ENCODE data around the gene FOXD1. TPM values are rescaled to one million over a fixed set of nuclear protein-coding genes. Genes with fewer than 3 reads are reported as not detected.
A peak's percentile ranks its signal among the peaks of the same experiment; 100 is the strongest.

FOXD1 gene
- total RNA-seq, 1 donor from 2014 or later = 0.09 TPM

DNA sequence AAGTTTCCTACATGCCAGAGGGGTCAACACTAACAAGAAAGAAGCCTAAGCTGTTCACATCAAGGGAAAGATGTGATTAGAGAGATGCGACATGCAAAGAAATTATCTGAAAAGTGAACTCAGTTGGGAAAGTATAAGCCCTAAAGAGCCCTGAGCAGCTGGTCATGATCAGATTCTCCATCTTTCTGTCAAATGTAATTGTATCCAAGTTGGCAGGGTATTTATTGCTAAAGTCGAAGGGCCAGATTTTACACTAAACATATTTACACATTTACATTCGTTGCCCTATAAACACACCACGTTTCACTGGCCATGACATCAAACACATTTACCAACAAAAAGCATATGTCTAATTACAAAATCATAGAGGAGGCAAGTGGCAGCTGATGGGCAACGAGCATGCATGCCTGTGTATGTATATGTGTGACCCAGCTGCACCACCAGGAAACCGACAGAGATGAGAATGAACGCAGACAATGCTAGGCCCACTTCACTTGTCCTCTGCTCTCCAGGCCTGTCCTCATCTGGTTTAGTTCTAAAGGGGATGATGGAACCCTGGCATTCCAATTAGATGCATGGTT lies 6.3 kb downstream of the FOXD1 start:
- Mint-ChIP-seq H3K4me3 (no peak overlapping the region), H3K9me3 (no peaks in the 10 kb centered on the region), H3K36me3 (no peaks in the 10 kb centered on the region), H3K4me1 (peaks cover 4% of the 10 kb centered on the region), H3K27ac (no peak overlapping the region), H3K27me3 (ENCODE audit: low read depth) (peaks cover 94% of the 10 kb centered on the region)
- TF ChIP-seq, protein P1, sequence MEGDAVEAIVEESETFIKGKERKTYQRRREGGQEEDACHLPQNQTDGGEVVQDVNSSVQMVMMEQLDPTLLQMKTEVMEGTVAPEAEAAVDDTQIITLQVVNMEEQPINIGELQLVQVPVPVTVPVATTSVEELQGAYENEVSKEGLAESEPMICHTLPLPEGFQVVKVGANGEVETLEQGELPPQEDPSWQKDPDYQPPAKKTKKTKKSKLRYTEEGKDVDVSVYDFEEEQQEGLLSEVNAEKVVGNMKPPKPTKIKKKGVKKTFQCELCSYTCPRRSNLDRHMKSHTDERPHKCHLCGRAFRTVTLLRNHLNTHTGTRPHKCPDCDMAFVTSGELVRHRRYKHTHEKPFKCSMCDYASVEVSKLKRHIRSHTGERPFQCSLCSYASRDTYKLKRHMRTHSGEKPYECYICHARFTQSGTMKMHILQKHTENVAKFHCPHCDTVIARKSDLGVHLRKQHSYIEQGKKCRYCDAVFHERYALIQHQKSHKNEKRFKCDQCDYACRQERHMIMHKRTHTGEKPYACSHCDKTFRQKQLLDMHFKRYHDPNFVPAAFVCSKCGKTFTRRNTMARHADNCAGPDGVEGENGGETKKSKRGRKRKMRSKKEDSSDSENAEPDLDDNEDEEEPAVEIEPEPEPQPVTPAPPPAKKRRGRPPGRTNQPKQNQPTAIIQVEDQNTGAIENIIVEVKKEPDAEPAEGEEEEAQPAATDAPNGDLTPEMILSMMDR (IDR thresholded peaks at IDR 0.05; ENCODE audit: unreplicated experiment) = no peak
- no peak for DNase-seq (ENCODE audit: low spot score in 2 of 2, unreplicated experiment in 2 of 2)

DNA sequence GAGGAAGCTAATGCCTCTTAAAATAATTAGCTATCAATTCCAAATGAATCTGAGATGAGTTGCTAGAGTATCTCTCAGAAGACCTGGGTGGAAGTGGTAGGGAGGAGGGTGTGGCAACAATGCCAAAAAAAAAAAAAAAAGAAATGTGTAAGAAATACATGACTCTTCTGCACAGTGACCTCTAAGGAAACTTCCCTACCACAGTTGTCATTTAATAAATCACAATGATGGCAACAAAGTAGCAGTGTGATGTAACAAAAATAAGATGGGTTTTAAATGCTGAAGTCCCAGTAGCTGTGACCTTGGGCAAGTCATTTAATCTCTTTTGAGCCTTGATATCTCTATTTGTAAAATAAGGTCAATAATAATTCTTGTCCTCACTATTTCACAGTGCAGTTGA lies 7.2 kb downstream of the FOXD1 start:
- H3K4me3 Mint-ChIP-seq = no peak overlapping the region
- H3K27ac Mint-ChIP-seq = no peak overlapping the region
- H3K9me3 Mint-ChIP-seq = no peaks in the 10 kb centered on the region
- no peak for DNase-seq (ENCODE audit: low spot score in 2 of 2, unreplicated experiment in 2 of 2)
- H3K27me3 Mint-ChIP-seq (ENCODE audit: low read depth) = peaks cover 94% of the 10 kb centered on the region
- H3K36me3 Mint-ChIP-seq = no peaks in the 10 kb centered on the region
- peaks cover 6% of the 10 kb centered on the region for H3K4me1 Mint-ChIP-seq
- TF ChIP-seq, protein P1 (IDR thresholded peaks at IDR 0.05; ENCODE audit: unreplicated experiment) = no peak

DNA sequence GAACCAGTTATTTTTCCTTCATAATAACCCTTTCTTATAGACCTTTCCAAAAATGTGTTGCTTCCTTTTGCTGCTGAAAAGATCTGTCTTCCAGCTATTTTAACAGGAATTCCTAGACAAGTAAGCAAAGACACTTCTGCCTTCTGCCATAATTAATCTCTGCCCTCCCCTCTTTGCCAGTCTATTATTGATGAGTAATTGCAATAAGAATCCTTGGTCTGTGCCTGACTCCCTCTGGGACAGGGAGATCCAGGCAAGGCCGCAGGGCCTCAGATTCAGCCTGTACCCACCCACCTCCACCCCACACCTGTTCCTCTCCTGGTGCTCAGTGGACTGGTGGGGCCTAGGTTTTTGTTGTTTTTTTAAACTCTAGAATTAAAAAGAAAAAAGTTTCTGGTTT lies 8.3 kb downstream of the FOXD1 start:
- H3K9me3 Mint-ChIP-seq = no peaks in the 10 kb centered on the region
- TF ChIP-seq, protein P1 (IDR thresholded peaks at IDR 0.05; ENCODE audit: unreplicated experiment) = no peak
- no peaks in the 10 kb centered on the region for H3K36me3 Mint-ChIP-seq
- H3K27ac Mint-ChIP-seq = no peak overlapping the region
- no peak overlapping the region for H3K4me3 Mint-ChIP-seq
- H3K27me3 Mint-ChIP-seq (ENCODE audit: low read depth) = peaks cover 95% of the 10 kb centered on the region
- DNase-seq (ENCODE audit: low spot score in 2 of 2, unreplicated experiment in 2 of 2) = no peak
- H3K4me1 Mint-ChIP-seq = peaks cover 6% of the 10 kb centered on the region

DNA sequence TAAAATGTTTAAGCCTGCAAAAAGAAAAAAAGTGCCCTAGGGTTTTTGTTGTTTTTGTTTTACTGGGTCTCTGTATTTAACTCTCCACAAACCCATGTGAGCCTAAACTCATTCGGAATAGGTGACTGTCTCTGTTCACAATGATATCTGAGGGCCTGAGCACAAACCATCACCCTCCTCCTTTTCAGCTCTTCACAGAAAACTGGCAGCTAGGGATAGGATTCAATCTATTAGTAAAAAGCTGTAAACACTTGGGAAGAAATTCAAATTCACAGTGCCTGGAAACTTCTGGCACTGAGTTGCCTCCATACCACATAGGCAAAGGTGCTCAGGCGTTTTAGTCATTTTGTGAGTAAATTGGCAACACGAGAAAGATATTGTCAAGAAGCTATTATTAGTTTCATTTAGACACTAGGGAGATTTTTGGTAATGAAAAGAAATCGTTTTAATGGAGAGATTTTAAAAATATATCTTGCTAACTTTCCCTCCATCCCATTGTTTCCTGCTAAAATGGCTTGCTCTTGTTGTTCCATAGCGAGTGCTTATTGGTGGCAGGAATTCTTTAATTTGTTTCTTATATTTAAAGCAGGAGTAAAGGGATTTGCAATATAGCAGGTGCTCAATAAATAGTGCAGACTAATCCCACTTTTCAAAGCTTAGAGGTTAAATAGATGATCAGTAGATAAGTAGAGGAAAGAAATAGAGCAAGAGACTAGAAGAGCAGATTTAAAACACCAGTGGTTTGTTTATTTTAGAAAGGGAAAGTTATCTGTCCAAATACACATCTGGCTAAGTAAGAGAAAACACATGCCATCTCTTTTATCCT lies 9.7 kb downstream of the FOXD1 start:
- no peak for DNase-seq (ENCODE audit: low spot score in 2 of 2, unreplicated experiment in 2 of 2)
- Mint-ChIP-seq H3K4me1 (peaks cover 6% of the 10 kb centered on the region), H3K4me3 (no peak overlapping the region), H3K36me3 (no peaks in the 10 kb centered on the region), H3K27ac (no peak overlapping the region), H3K27me3 (ENCODE audit: low read depth) (peaks cover 95% of the 10 kb centered on the region), H3K9me3 (no peaks in the 10 kb centered on the region)
- TF ChIP-seq, protein P1 (IDR thresholded peaks at IDR 0.05; ENCODE audit: unreplicated experiment) = no peak

DNA sequence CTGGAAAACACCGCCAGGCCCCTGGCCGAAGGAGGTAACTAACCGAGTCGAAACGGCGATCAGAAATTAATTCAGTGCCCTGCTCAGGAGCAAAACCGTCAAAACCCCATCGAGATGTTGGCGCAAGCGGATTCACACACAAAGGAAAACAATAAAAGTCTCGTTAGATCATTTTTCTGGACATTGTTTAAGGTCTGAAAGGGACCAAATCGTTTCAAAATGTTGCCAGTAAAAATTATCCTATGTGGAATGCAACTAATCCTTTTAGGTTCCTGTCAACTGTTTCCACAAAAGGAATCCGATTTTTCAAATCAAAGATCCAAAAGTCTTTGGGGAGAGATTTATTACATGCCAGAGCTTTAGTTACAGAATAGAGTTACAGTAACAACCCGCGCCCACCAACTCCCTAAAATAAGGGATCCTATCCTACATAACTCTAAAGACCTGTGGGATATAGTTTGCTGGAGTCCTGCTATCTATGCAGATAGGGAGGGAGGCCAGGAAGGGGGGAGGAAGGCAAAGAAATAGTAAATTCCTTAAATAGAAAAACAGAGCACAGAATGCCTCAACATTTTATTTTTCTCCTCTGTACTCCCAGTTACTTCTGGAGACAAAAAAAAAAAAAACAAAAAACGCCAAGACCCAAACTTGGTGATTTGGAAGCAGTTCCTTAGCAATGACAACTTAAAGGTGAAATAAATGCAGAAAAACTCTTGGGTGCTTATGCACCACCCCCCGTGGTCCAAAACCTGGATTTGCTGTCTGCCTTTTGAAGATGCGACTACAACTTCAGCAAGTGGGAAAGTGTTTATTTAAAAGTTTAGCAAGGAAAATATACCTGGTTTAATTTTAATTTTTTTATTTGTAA lies 10.6 kb downstream of the FOXD1 start:
- no peak for DNase-seq (ENCODE audit: low spot score in 2 of 2, unreplicated experiment in 2 of 2)
- Mint-ChIP-seq H3K9me3 (no peaks in the 10 kb centered on the region), H3K27ac (no peak overlapping the region), H3K4me3 (peak overlapping the region; percentile 31), H3K4me1 (peaks cover 6% of the 10 kb centered on the region), H3K36me3 (no peaks in the 10 kb centered on the region), H3K27me3 (ENCODE audit: low read depth) (peaks cover 95% of the 10 kb centered on the region)
- TF ChIP-seq, protein P1 (IDR thresholded peaks at IDR 0.05; ENCODE audit: unreplicated experiment) = no peak

All from mesothelial cell of epicardium (in vitro differentiated cells).